ENCODE data around the gene MEIS2. TPM values are rescaled to one million over a fixed set of nuclear protein-coding genes. Genes with fewer than 3 reads are reported as not detected.
A peak's percentile ranks its signal among the peaks of the same experiment; 100 is the strongest.

The MEIS2 gene
- total and polyA plus RNA-seq, 2 experiments from 2014 or later: 0.27 TPM; not detected in 1

DNA sequence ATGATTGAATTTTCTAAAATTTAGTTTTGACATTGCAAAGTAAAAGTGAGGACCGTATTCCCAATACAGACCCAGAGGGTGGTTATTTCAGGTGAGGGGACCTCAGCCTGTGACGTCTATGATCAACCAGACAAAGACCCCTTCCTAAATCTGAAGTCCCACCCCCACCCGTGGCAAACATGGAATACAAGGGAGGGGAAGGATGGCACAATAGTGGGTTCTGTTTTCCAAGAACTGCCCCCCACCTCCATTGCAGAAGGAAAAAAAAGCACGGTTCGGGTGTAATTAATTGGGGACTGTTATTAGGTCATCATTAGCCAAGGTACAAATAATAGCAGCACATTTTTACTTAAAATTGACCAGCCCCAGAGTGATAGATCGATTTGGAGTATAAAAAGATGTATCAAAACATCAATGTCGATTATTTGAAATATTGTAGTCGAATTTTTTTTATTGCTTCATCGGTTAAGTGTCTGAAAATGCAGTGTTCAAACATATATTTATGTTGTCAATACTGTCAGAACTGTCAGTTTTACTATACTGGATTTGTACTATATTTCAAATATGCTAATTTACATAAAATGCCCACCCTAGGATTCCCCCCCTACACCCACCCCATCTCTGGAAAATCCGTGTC lies 7.5 kb upstream of the MEIS2 start:
- no peak for ATAC-seq
- Histone ChIP-seq H3K4me2 (peak overlapping the region; percentile 67), H4K20me1 (replicated peaks; ENCODE audit: insufficient read depth) (no peaks in the 10 kb centered on the region; the same call in 1 of the 2 replicates), H3K9me2 (ENCODE audit: insufficient read depth) (no peaks in the 10 kb centered on the region), H3K27me3 (ENCODE audit: insufficient read depth) (peaks cover 95% of the 10 kb centered on the region), H3K27ac (ENCODE audit: low read depth) (no peak overlapping the region), H2AFZ (no peak overlapping the region), H3F3A (replicated peaks; ENCODE audit: low read depth) (peaks cover 18% of the 10 kb centered on the region), H3K79me2 (replicated peaks; ENCODE audit: insufficient read depth) (no peaks in the 10 kb centered on the region), H3K36me3 (ENCODE audit: insufficient read depth) (no peaks in the 10 kb centered on the region), H3K4me3 (peak overlapping the region; percentile 44), H3K4me1 (ENCODE audit: insufficient read depth) (peaks cover 76% of the 10 kb centered on the region)
- no peak for DNase-seq (ENCODE audit: low spot score)
- TF ChIP-seq EZH2 (IDR thresholded peaks at IDR 0.05; ENCODE audit: low read depth, unreplicated experiment) (peak; percentile 46), STAT1 (IDR thresholded peaks at IDR 0.05; ENCODE audit: unreplicated experiment) (no peak)
- Mint-ChIP-seq H3K27ac (no peak overlapping the region; the same call in 1 of the 2 replicates), H3K9me3 (no peaks in the 10 kb centered on the region; the same call in 2 of the 3 replicates), H3K4me1 (peaks cover 74% of the 10 kb centered on the region), H3K27me3 (ENCODE audit: insufficient read depth, low read depth, poor library complexity) (peaks cover 99% of the 10 kb centered on the region), H3K36me3 (ENCODE audit: low read depth) (no peaks in the 10 kb centered on the region), H3K4me3 (peak overlapping the region; percentile 77)

GRCh38 chr15:37107071-37107743 lies 6.9 kb upstream of the MEIS2 start:
- no peak overlapping the region for H3K27ac ChIP-seq (ENCODE audit: low read depth)
- Mint-ChIP-seq H3K4me1 (peaks cover 75% of the 10 kb centered on the region), H3K27ac (no peak overlapping the region; the same call in 1 of the 2 replicates), H3K36me3 (ENCODE audit: low read depth) (no peaks in the 10 kb centered on the region), H3K4me3 (peak overlapping the region; percentile 77), H3K27me3 (ENCODE audit: insufficient read depth, low read depth, poor library complexity) (peaks cover 100% of the 10 kb centered on the region), H3K9me3 (no peaks in the 10 kb centered on the region; the same call in 1 of the 3 replicates)
- H4K20me1 ChIP-seq (replicated peaks; ENCODE audit: insufficient read depth): no peaks in the 10 kb centered on the region; the same call in 1 of the 2 replicates
- peaks cover 73% of the 10 kb centered on the region for H3K4me1 ChIP-seq (ENCODE audit: insufficient read depth)
- ATAC-seq (peak; percentile 30), DNase-seq (ENCODE audit: low spot score) (peak; percentile 75)
- peak overlapping the region; percentile 67 for H3K4me2 ChIP-seq
- H3K79me2 ChIP-seq (replicated peaks; ENCODE audit: insufficient read depth): no peaks in the 10 kb centered on the region
- no peaks in the 10 kb centered on the region for H3K36me3 ChIP-seq (ENCODE audit: insufficient read depth)
- peaks cover 18% of the 10 kb centered on the region for H3F3A ChIP-seq (replicated peaks; ENCODE audit: low read depth)
- peak overlapping the region; percentile 44 for H3K4me3 ChIP-seq
- H2AFZ ChIP-seq: no peak overlapping the region
- peaks cover 95% of the 10 kb centered on the region for H3K27me3 ChIP-seq (ENCODE audit: insufficient read depth)
- no peaks in the 10 kb centered on the region for H3K9me2 ChIP-seq (ENCODE audit: insufficient read depth)
- TF ChIP-seq ZNF114 (CRISPR knock-in tag; IDR thresholded peaks at IDR 0.05) (no peak), NANOG (IDR thresholded peaks at IDR 0.05; ENCODE audit: borderline replicate concordance) (no peak), STAT1 (IDR thresholded peaks at IDR 0.05; ENCODE audit: unreplicated experiment) (no peak), ZNF462 (CRISPR knock-in tag; IDR thresholded peaks at IDR 0.05) (no peak), POLR2AphosphoS5 (IDR thresholded peaks at IDR 0.05; ENCODE audit: low read depth) (no peak), CREB1 (CRISPR knock-in tag; IDR thresholded peaks at IDR 0.05; ENCODE audit: low read depth) (no peak), JUNB (IDR thresholded peaks at IDR 0.05; ENCODE audit: unreplicated experiment) (no peak), EZH2 (IDR thresholded peaks at IDR 0.05; ENCODE audit: low read depth, unreplicated experiment) (no peak), EZH2phosphoT487 (IDR thresholded peaks at IDR 0.05; ENCODE audit: unreplicated experiment) (no peak)
- TF ChIP-seq, protein P1, sequence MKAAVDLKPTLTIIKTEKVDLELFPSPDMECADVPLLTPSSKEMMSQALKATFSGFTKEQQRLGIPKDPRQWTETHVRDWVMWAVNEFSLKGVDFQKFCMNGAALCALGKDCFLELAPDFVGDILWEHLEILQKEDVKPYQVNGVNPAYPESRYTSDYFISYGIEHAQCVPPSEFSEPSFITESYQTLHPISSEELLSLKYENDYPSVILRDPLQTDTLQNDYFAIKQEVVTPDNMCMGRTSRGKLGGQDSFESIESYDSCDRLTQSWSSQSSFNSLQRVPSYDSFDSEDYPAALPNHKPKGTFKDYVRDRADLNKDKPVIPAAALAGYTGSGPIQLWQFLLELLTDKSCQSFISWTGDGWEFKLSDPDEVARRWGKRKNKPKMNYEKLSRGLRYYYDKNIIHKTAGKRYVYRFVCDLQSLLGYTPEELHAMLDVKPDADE (IDR thresholded peaks at IDR 0.05): no peak
